DND-41 (cell line): ENCODE measurements around the gene SPSB1.

ENCODE experiments used
- ATAC-seq: fragments of 200-7000 bp; cut with Tn5 transposase; 3 replicates; pipeline ENCODE4 v1.9.1; 2021; ENCODE audit warnings: low read depth; ENCODE audit not compliant: insufficient read depth
- DNase-seq: peaks from one replicate; pipeline ENCODE4 v3.0.0-alpha.2; 2020
- H2AFZ ChIP-seq: 2 replicates; pipeline ENCODE4 v1.6.0; 2012; ENCODE audit warnings: low read depth, low read length
- H3K27ac ChIP-seq: 2 replicates; pipeline ENCODE4 v1.5.1; 2012; ENCODE audit warnings: low read length, inconsistent platforms
- H3K27me3 ChIP-seq: fragments of 200-600 bp; sonication (generic); 2 replicates; pipeline ENCODE4 v1.6.0; 2012; ENCODE audit warnings: low read length, mild to moderate bottlenecking, inconsistent platforms; ENCODE audit not compliant: insufficient read depth, poor library complexity
- H3K36me3 ChIP-seq: 2 replicates; pipeline ENCODE4 v1.5.1; 2012; ENCODE audit warnings: low read length, inconsistent platforms; ENCODE audit not compliant: insufficient read depth
- H3K4me1 ChIP-seq: 2 replicates; pipeline ENCODE4 v1.5.1; 2012; ENCODE audit warnings: mild to moderate bottlenecking, low read length; ENCODE audit not compliant: insufficient read depth
- H3K4me2 ChIP-seq: 2 replicates; pipeline ENCODE4 v1.6.0; 2012; ENCODE audit warnings: mild to moderate bottlenecking, moderate library complexity, low read length, inconsistent platforms; ENCODE audit not compliant: insufficient read depth
- H3K4me3 ChIP-seq, 2 experiments: fragments of 200-600 bp in 1 of 2; shearing (Covaris generic) in 1 of 2; 2 replicates each; pipeline ENCODE4 v1.5.1; 2012 to 2016; ENCODE audit warnings: inconsistent platforms in 2 of 2, low read length in 2 of 2, mild to moderate bottlenecking in 2 of 2, low read depth in 1 of 2, moderate library complexity in 1 of 2
- H3K79me2 ChIP-seq: 2 replicates; pipeline ENCODE4 v1.6.0; 2012; ENCODE audit warnings: low read length, inconsistent platforms; ENCODE audit not compliant: insufficient read depth
- H3K9ac ChIP-seq: 2 replicates; pipeline ENCODE4 v1.6.0; 2012; ENCODE audit warnings: low read depth, mild to moderate bottlenecking, inconsistent platforms, low read length, moderate library complexity
- H3K9me3 ChIP-seq: 2 replicates; pipeline ENCODE4 v1.5.1; 2012; ENCODE audit warnings: low read length, moderate library complexity, mild to moderate bottlenecking, inconsistent platforms; ENCODE audit not compliant: insufficient read depth, severe bottlenecking
- H4K20me1 ChIP-seq: 2 replicates; pipeline ENCODE4 v1.6.0; 2012; ENCODE audit warnings: low read length; ENCODE audit not compliant: insufficient read depth
- CTCF ChIP-seq: IDR thresholded peaks from 2 replicates; pipeline ENCODE4 v1.5.1; 2012; ENCODE audit warnings: borderline replicate concordance, low read length, moderate library complexity, mild to moderate bottlenecking; ENCODE audit not compliant: poor library complexity, severe bottlenecking; ENCODE audit errors: extremely low read depth
- EZH2 ChIP-seq: IDR thresholded peaks from 3 replicates; pipeline ENCODE4 v1.6.1; 2012; ENCODE audit warnings: borderline replicate concordance, low read depth, mild to moderate bottlenecking, moderate library complexity, low read length, inconsistent platforms; ENCODE audit not compliant: severe bottlenecking

Gene SPSB1

GRCh38 chr1:9345922-9346321, 53.2 kb downstream of the SPSB1 start:
- H3K36me3 ChIP-seq, result peaks cover 41% of the 10 kb centered on the region
- H2AFZ ChIP-seq, result no peak overlapping the region
- H3K4me1 ChIP-seq, result no peaks in the 10 kb centered on the region
- peaks cover 100% of the 10 kb centered on the region for H3K79me2 ChIP-seq
- H3K4me2 ChIP-seq, result no peak overlapping the region
- H3K9ac ChIP-seq, result no peak overlapping the region
- TF ChIP-seq EZH2 (no peak), CTCF (no peak)
- H3K27ac ChIP-seq, result no peak overlapping the region
- no peak overlapping the region for H3K4me3 ChIP-seq
- ATAC-seq, result no peak
- H3K27me3 ChIP-seq, result no peaks in the 10 kb centered on the region
- no peaks in the 10 kb centered on the region for H3K9me3 ChIP-seq
- DNase-seq, result no peak
- peaks cover 95% of the 10 kb centered on the region for H4K20me1 ChIP-seq

- no peak overlapping the region for H3K27ac ChIP-seq
- H3K4me3 ChIP-seq, result no peak overlapping the region
- H3K9me3 ChIP-seq, result no peaks in the 10 kb centered on the region
- H3K4me1 ChIP-seq, result no peaks in the 10 kb centered on the region
- H3K9ac ChIP-seq, result no peak overlapping the region
- H3K79me2 ChIP-seq, result peaks cover 100% of the 10 kb centered on the region
- DNase-seq, result no peak
- H4K20me1 ChIP-seq, result peaks cover 95% of the 10 kb centered on the region
- no peak overlapping the region for H2AFZ ChIP-seq
- no peak for ATAC-seq
- TF ChIP-seq CTCF, result no peak
- TF ChIP-seq EZH2, result no peak
- H3K36me3 ChIP-seq, result peaks cover 36% of the 10 kb centered on the region
- no peaks in the 10 kb centered on the region for H3K27me3 ChIP-seq
- H3K4me2 ChIP-seq, result no peak overlapping the region
These were observed 53.9 kb downstream of the SPSB1 start for GRCh38 chr1:9346566-9346965.

- no peak overlapping the region for H3K4me2 ChIP-seq
- peaks cover 97% of the 10 kb centered on the region for H4K20me1 ChIP-seq
- H3K4me3 ChIP-seq, result no peak overlapping the region
- no peak overlapping the region for H3K27ac ChIP-seq
- no peak for DNase-seq
- no peak for TF ChIP-seq CTCF
- TF ChIP-seq EZH2, result no peak
- H3K36me3 ChIP-seq, result peaks cover 30% of the 10 kb centered on the region
- H3K9ac ChIP-seq, result no peak overlapping the region
- no peaks in the 10 kb centered on the region for H3K4me1 ChIP-seq
- no peaks in the 10 kb centered on the region for H3K9me3 ChIP-seq
- ATAC-seq, result no peak
- H3K79me2 ChIP-seq, result peaks cover 100% of the 10 kb centered on the region
- H3K27me3 ChIP-seq, result no peaks in the 10 kb centered on the region
- H2AFZ ChIP-seq, result no peak overlapping the region
These were observed 54.6 kb downstream of the SPSB1 start for GRCh38 chr1:9347095-9347850.

GRCh38 chr1:9349331-9349851, 56.7 kb downstream of the SPSB1 start:
- no peak overlapping the region for H2AFZ ChIP-seq
- TF ChIP-seq CTCF (no peak), EZH2 (no peak)
- DNase-seq, result no peak
- ATAC-seq, result no peak
- peaks cover 100% of the 10 kb centered on the region for H3K79me2 ChIP-seq
- no peak overlapping the region for H3K4me3 ChIP-seq
- H4K20me1 ChIP-seq, result peaks cover 98% of the 10 kb centered on the region
- H3K36me3 ChIP-seq, result peaks cover 32% of the 10 kb centered on the region
- H3K9me3 ChIP-seq, result no peaks in the 10 kb centered on the region
- H3K4me1 ChIP-seq, result no peaks in the 10 kb centered on the region
- no peak overlapping the region for H3K9ac ChIP-seq
- H3K27me3 ChIP-seq, result no peaks in the 10 kb centered on the region
- H3K27ac ChIP-seq, result no peak overlapping the region
- no peak overlapping the region for H3K4me2 ChIP-seq
